GM19397 (cell line): ENCODE data around the gene TMIGD3.

ENCODE experiments used
- ATAC-seq: cut with Tn5 transposase; IDR thresholded peaks from one replicate; pipeline ENCODE4 v1.9.1; 2021; ENCODE audit warnings: mild to moderate bottlenecking, moderate library complexity; ENCODE audit not compliant: unreplicated experiment

The TMIGD3 gene

GRCh38 chr1:111476214-111476613 lies 27.2 kb downstream of the TMIGD3 start:
- ATAC-seq, result no peak

GRCh38 chr1:111475701-111476100 lies 27.7 kb downstream of the TMIGD3 start:
- no peak for ATAC-seq

GRCh38 chr1:111474521-111474920 lies 28.9 kb downstream of the TMIGD3 start:
- ATAC-seq, result no peak

GRCh38 chr1:111474106-111474505 lies 29.3 kb downstream of the TMIGD3 start:
- no peak for ATAC-seq

- ATAC-seq, result no peak
These were observed 31.9 kb downstream of the TMIGD3 start for GRCh38 chr1:111471538-111471937.

- no peak for ATAC-seq
These were observed 32.4 kb downstream of the TMIGD3 start for GRCh38 chr1:111471012-111471411.

- ATAC-seq, result no peak
These were observed 32.8 kb downstream of the TMIGD3 start for GRCh38 chr1:111470596-111470995.

- no peak for ATAC-seq
These were observed 33.9 kb downstream of the TMIGD3 start for GRCh38 chr1:111469539-111469938.

GRCh38 chr1:111468717-111469100 lies 34.7 kb downstream of the TMIGD3 start:
- ATAC-seq, result no peak

- no peak for ATAC-seq
These were observed 35.3 kb downstream of the TMIGD3 start for GRCh38 chr1:111467865-111468716.

- ATAC-seq, result no peak
These were observed 37.0 kb downstream of the TMIGD3 start for GRCh38 chr1:111466480-111466879.

GRCh38 chr1:111465754-111466153 lies 37.7 kb downstream of the TMIGD3 start:
- no peak for ATAC-seq

- no peak for ATAC-seq
These were observed 40.3 kb downstream of the TMIGD3 start for GRCh38 chr1:111463029-111463683.

- ATAC-seq, result no peak
These were observed 40.9 kb downstream of the TMIGD3 start for GRCh38 chr1:111462370-111463028.

- ATAC-seq, result no peak
These were observed 41.7 kb downstream of the TMIGD3 start for GRCh38 chr1:111461765-111462164.

GRCh38 chr1:111455642-111456031 lies 47.8 kb downstream of the TMIGD3 start:
- no peak for ATAC-seq

GRCh38 chr1:111454859-111455641 lies 48.4 kb downstream of the TMIGD3 start:
- no peak for ATAC-seq

GRCh38 chr1:111453706-111454105 lies 49.7 kb downstream of the TMIGD3 start:
- ATAC-seq, result no peak

GRCh38 chr1:111452581-111452980 lies 50.9 kb downstream of the TMIGD3 start:
- ATAC-seq, result no peak

GRCh38 chr1:111450185-111450584 lies 53.2 kb downstream of the TMIGD3 start:
- ATAC-seq, result no peak

- ATAC-seq, result no peak
These were observed 53.8 kb downstream of the TMIGD3 start for GRCh38 chr1:111449703-111450017.
